ENCODE results near the gene RNF144B.
A peak's percentile ranks its signal among the peaks of the same experiment; 100 is the strongest.

The RNF144B gene

DNA sequence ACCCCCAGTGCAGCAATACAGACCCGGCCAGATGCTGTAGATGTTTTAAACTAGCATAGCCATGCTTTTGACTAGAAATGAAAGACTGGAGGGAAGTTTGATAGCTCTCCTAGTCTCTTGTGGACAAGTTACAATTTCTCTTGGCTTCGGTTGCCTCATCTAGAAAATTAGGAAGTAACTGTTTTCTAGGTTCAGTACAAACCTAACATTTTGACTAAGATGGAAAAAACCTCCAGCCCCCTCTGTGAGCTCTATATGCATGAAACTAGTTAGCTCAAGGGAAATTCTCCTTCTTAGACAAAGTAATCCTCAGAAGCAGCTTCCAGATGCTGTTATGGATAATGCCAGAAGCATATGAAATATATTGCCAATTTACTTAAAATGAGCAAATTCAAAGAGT lies 86.6 kb downstream of the RNF144B start:
- TF ChIP-seq, protein P1, sequence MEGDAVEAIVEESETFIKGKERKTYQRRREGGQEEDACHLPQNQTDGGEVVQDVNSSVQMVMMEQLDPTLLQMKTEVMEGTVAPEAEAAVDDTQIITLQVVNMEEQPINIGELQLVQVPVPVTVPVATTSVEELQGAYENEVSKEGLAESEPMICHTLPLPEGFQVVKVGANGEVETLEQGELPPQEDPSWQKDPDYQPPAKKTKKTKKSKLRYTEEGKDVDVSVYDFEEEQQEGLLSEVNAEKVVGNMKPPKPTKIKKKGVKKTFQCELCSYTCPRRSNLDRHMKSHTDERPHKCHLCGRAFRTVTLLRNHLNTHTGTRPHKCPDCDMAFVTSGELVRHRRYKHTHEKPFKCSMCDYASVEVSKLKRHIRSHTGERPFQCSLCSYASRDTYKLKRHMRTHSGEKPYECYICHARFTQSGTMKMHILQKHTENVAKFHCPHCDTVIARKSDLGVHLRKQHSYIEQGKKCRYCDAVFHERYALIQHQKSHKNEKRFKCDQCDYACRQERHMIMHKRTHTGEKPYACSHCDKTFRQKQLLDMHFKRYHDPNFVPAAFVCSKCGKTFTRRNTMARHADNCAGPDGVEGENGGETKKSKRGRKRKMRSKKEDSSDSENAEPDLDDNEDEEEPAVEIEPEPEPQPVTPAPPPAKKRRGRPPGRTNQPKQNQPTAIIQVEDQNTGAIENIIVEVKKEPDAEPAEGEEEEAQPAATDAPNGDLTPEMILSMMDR (conservative IDR thresholded peaks at IDR 0.05; ENCODE audit: low read depth, low read length): no peak
- DNase-seq (ENCODE audit: low read depth): no peak
- no peak overlapping the region for H3K4me3 ChIP-seq (ENCODE audit: low read depth, low read length)

- H3K4me3 ChIP-seq (ENCODE audit: low read depth, low read length): no peak overlapping the region
- peak; percentile 13 for DNase-seq (ENCODE audit: low read depth)
- TF ChIP-seq, protein P1 (conservative IDR thresholded peaks at IDR 0.05; ENCODE audit: low read depth, low read length): no peak
These were observed 90.3 kb downstream of the RNF144B start for GRCh38 chr6:18477301-18477941.

GRCh38 chr6:18478610-18479009 lies 91.5 kb downstream of the RNF144B start:
- DNase-seq (ENCODE audit: low read depth): no peak
- TF ChIP-seq, protein P1 (conservative IDR thresholded peaks at IDR 0.05; ENCODE audit: low read depth, low read length): no peak
- no peak overlapping the region for H3K4me3 ChIP-seq (ENCODE audit: low read depth, low read length)

GRCh38 chr6:18481870-18482269 lies 94.7 kb downstream of the RNF144B start:
- no peak overlapping the region for H3K4me3 ChIP-seq (ENCODE audit: low read depth, low read length)
- DNase-seq (ENCODE audit: low read depth): no peak
- TF ChIP-seq, protein P1 (conservative IDR thresholded peaks at IDR 0.05; ENCODE audit: low read depth, low read length): no peak

GRCh38 chr6:18485660-18486435 lies 98.7 kb downstream of the RNF144B start:
- no peak for DNase-seq (ENCODE audit: low read depth)
- H3K4me3 ChIP-seq (ENCODE audit: low read depth, low read length): no peak overlapping the region
- TF ChIP-seq, protein P1 (conservative IDR thresholded peaks at IDR 0.05; ENCODE audit: low read depth, low read length): no peak

GRCh38 chr6:18488004-18488403 lies 100.9 kb downstream of the RNF144B start:
- TF ChIP-seq, protein P1 (conservative IDR thresholded peaks at IDR 0.05; ENCODE audit: low read depth, low read length): no peak
- no peak overlapping the region for H3K4me3 ChIP-seq (ENCODE audit: low read depth, low read length)
- no peak for DNase-seq (ENCODE audit: low read depth)

Data from choroid plexus epithelial cell (primary cell).